Sigmoid colon (tissue), 7 donors: Measurements from ENCODE around the gene LPGAT1. TPM values are rescaled to one million over a fixed set of nuclear protein-coding genes. Genes with fewer than 3 reads are reported as not detected.

Experiments
- DNase-seq: peaks from one replicate; pipeline ENCODE4 v3.0.0-alpha.2; 2019
- H3K27ac ChIP-seq, 4 donors: fragments of 200-600 bp; sonication (generic); one replicate each; pipeline ENCODE4 v1.5.1; 2016 to 2019; ENCODE audit warnings: mild to moderate bottlenecking in 1 of 4
- H3K27me3 ChIP-seq, 3 donors: fragments of 200-600 bp; sonication (generic); one replicate each; pipeline ENCODE4 v1.5.1; 2019; ENCODE audit warnings: mild to moderate bottlenecking in 1 of 3
- H3K36me3 ChIP-seq, 4 donors: fragments of 200-600 bp; sonication (generic); one replicate each; pipeline ENCODE4 v1.5.1; 2016 to 2019
- H3K4me1 ChIP-seq, 4 donors: fragments of 200-600 bp; sonication (generic); one replicate each; pipeline ENCODE4 v1.5.1; 2017 to 2019
- H3K4me3 ChIP-seq, 4 donors: fragments of 200-600 bp; sonication (generic); one replicate each; pipeline ENCODE4 v1.5.1; 2017 to 2019; ENCODE audit warnings: mild to moderate bottlenecking in 2 of 4, moderate library complexity in 1 of 4
- H3K9me3 ChIP-seq, 4 donors: fragments of 200-600 bp in 3 of 4; sonication (generic) in 3 of 4; one replicate each; pipeline versions ENCODE4 v1.5.1 to v1.6.1; 2013 to 2019
- EP300 ChIP-seq, 4 donors: sonication (generic); formaldehyde crosslinking; IDR thresholded peaks; one replicate each; pipeline ENCODE4 v1.6.1; 2017; ENCODE audit warnings: antibody characterized with exemption in 4 of 4
- POLR2A ChIP-seq, 2 donors: fragments of 450-650 bp; IDR thresholded peaks; one replicate each; pipeline ENCODE4 v1.6.1; 2016; ENCODE audit warnings: antibody characterized with exemption in 2 of 2, mild to moderate bottlenecking in 2 of 2, moderate library complexity in 2 of 2
- POLR2AphosphoS5 ChIP-seq, 4 donors: sonication (generic); formaldehyde crosslinking; IDR thresholded peaks; one replicate each; pipeline ENCODE4 v1.6.1; 2017; ENCODE audit warnings: antibody characterized with exemption in 4 of 4
- WGBS, 2 donors: extraction: QIAGEN DNeasy Blood & Tissue Kit; methylation state at CpG; one replicate each; pipeline ENCODE4 v1.1.7; 2013; 5-methylcytosine and 5-hydroxymethylcytosine counted together
- intact Hi-C: fragments of 100-400 bp; cut with DNase I; formaldehyde crosslinking; loops from one replicate; pipeline ENCODE4 v1.15.1; 2023
- polyA plus RNA-seq, 3 donors: library from polyadenylated mRNA; stranded (reverse); fragments of 200-250 nt; gene quantifications; one replicate each; pipeline ENCODE4 v1.2.3, GENCODE V29; 2013
- total RNA-seq, 4 donors: library from RNA; depleted of rRNA; stranded (reverse); fragments of >200 nt; gene quantifications; one replicate each; pipeline ENCODE4 v1.1.0, GENCODE V29; 2016
- TF ChIP-seq, protein P1 (sequence below), 4 experiments: fragments of 450-650 bp in 3 of 4; fragments of 200-600 bp in 1 of 4; IDR thresholded peaks; one replicate each; pipeline ENCODE4 v1.5.1; 2016 to 2019; ENCODE audit warnings: antibody characterized with exemption in 4 of 4, mild to moderate bottlenecking in 3 of 4, moderate library complexity in 2 of 4
- donor health status: healthy with polysubstance abuse.
- donor health status: Bipolar disorder and iron deficiency.
- donor health status: healthy.

The LPGAT1 gene
- total and polyA plus RNA-seq, 7 donors: 2.5 to 46.7 (median 26.8) TPM

DNA sequence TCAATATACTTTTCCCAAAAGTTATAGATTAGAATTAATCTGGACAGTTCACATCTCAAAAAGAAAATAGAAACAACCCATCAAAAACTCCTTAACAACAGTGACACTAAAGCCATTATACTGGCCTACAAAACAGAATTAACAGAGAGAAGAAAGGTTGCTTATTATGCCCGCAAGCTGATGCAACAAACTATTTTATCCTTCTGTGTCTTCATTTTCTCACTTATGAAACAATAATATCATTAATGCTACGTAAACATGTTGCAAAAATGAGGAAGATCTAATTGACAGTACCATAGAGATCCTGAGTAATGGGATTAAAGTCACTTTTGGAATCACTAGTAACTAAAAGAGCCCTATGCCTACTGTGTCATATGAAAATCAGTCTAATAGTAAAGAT is 32.6 kb downstream of the LPGAT1 start:
- Histone ChIP-seq H3K4me3 (no peak overlapping the region), H3K9me3 (no peaks in the 10 kb centered on the region), H3K27me3 (no peaks in the 10 kb centered on the region), H3K27ac (no peak overlapping the region), H3K36me3 (peaks cover 0 to under 1% (median under 1%) of the 10 kb centered on the region in 4 donors), H3K4me1 (peaks cover 0 to 5% (median 0%) of the 10 kb centered on the region in 4 donors)
- TF ChIP-seq, protein P1, sequence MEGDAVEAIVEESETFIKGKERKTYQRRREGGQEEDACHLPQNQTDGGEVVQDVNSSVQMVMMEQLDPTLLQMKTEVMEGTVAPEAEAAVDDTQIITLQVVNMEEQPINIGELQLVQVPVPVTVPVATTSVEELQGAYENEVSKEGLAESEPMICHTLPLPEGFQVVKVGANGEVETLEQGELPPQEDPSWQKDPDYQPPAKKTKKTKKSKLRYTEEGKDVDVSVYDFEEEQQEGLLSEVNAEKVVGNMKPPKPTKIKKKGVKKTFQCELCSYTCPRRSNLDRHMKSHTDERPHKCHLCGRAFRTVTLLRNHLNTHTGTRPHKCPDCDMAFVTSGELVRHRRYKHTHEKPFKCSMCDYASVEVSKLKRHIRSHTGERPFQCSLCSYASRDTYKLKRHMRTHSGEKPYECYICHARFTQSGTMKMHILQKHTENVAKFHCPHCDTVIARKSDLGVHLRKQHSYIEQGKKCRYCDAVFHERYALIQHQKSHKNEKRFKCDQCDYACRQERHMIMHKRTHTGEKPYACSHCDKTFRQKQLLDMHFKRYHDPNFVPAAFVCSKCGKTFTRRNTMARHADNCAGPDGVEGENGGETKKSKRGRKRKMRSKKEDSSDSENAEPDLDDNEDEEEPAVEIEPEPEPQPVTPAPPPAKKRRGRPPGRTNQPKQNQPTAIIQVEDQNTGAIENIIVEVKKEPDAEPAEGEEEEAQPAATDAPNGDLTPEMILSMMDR (IDR thresholded peaks at IDR 0.05): no peak
- TF ChIP-seq POLR2A (IDR thresholded peaks at IDR 0.05) (no peak), EP300 (IDR thresholded peaks at IDR 0.05) (no peak), POLR2AphosphoS5 (IDR thresholded peaks at IDR 0.05) (no peak)
- intact Hi-C loops: no loop called here
- WGBS, 2 donors: 73 to 74% methylated on average over 2 of the region's 2 CpGs
- DNase-seq: no peak

DNA sequence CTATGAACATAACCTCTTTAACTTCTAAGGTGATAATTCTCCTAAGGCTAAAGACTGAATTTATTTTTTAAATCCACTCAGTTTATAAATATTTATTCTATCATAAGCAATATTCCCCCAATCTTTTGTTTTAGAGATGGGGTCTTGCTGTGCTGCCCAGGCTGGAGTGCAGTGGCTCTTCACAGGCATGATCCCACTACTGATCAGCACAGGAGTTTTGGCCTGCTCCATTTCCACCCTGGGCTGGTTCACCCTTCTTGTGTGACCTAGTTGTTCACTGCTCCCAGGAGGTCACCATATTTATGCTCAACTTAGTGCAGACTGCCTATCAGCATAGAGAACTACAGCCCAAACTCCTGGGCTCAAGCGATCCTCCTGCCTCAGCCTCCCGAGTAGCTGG is 38.6 kb downstream of the LPGAT1 start:
- Histone ChIP-seq H3K27ac (no peak overlapping the region), H3K9me3 (no peaks in the 10 kb centered on the region), H3K4me1 (peaks cover 0 to 4% (median 0%) of the 10 kb centered on the region in 4 donors), H3K27me3 (no peaks in the 10 kb centered on the region), H3K4me3 (no peak overlapping the region), H3K36me3 (peaks cover 0 to 34% (median 2%) of the 10 kb centered on the region in 4 donors)
- TF ChIP-seq EP300 (IDR thresholded peaks at IDR 0.05) (no peak), POLR2A (IDR thresholded peaks at IDR 0.05) (no peak), POLR2AphosphoS5 (IDR thresholded peaks at IDR 0.05) (no peak)
- TF ChIP-seq, protein P1 (IDR thresholded peaks at IDR 0.05): no peak
- DNase-seq: no peak
- WGBS, 2 donors: 99% methylated on average over 2 of the region's 2 CpGs
- intact Hi-C loops: no loop called here

DNA sequence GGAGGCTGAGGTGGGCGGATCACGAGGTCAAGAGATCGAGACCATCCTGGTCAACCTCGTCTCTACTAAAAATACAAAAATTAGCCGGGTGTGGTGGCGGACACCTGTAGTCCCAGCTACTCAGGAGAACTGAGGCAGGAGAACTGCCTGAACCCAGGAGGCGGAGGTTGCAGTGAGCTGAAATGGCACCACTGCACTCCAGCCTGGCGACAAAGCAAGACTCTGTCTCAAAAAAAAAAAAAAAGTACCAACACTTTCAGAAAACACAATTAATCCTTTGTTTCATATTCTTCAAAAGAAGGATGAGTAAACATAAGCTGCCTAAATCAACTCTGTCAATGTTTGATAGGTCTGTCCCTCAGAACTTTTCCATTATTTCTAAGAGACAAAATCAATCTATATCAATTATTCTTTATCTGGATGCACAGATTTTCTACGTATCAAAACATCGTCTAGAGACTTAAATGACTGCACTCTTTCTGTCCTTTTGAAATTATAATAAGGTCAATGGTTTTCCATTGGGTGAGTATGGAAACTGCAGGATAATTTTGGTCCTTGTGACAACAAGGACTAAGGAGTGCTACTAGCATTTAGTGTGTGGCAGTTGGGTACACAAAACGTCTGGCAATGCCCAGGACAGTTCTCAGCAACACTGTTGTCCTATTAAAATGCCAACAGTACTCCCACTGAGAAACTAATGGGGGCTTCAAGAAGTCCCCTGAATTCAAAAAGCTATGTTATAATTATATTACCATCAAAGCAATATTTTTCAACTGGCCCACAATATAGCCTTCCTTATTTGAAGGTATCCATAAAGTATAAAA is 40.7 kb downstream of the LPGAT1 start:
- WGBS, 2 donors: 56 to 84% methylated on average over 11 of the region's 11 CpGs
- no peaks in the 10 kb centered on the region for H3K9me3 ChIP-seq

DNA sequence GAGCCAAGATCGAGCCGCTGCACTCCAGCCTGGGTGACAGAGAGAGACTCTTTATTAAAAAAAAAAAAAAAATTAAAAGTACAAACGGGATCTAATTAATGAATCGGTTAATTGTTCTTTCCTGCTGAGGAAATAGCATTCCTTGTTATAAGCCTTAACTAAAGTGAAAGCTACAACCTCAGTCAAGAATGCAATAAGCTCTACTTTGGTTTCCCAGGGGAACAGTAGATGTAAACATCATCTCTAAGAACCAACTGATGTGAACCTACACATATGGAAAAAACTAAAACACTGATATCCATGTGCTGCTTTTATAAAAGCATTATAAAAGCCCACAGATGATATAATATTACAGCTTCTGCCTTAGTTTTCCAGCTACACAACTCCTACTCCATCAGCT is 41.9 kb downstream of the LPGAT1 start:
- Histone ChIP-seq H3K36me3 (peaks cover 0 to 57% (median 2%) of the 10 kb centered on the region in 4 donors), H3K9me3 (no peaks in the 10 kb centered on the region), H3K27me3 (no peaks in the 10 kb centered on the region), H3K4me1 (peaks cover 0 to 4% (median 0%) of the 10 kb centered on the region in 4 donors), H3K4me3 (no peak overlapping the region), H3K27ac (no peak overlapping the region)
- no peak for TF ChIP-seq POLR2AphosphoS5 (IDR thresholded peaks at IDR 0.05)
- no peak for TF ChIP-seq POLR2A (IDR thresholded peaks at IDR 0.05)
- no peak for TF ChIP-seq EP300 (IDR thresholded peaks at IDR 0.05)
- TF ChIP-seq, protein P1 (IDR thresholded peaks at IDR 0.05): no peak
- DNase-seq: no peak
- intact Hi-C loops: no loop called here
- 65 to 84% methylated on average over 4 of the region's 4 CpGs for WGBS, 2 donors

More for the DNA sequence above, 40.7 kb downstream of the LPGAT1 start:
- intact Hi-C loops: no loop called here
- H3K4me3 ChIP-seq: no peak overlapping the region
- peaks cover 0 to 4% (median 0%) of the 10 kb centered on the region in 4 donors for H3K4me1 ChIP-seq
- H3K27ac ChIP-seq: no peak overlapping the region
- peaks cover 0 to 49% (median 2%) of the 10 kb centered on the region in 4 donors for H3K36me3 ChIP-seq
- TF ChIP-seq EP300 (IDR thresholded peaks at IDR 0.05) (no peak), POLR2AphosphoS5 (IDR thresholded peaks at IDR 0.05) (no peak)
- TF ChIP-seq, protein P1 (IDR thresholded peaks at IDR 0.05): no peak
- no peak for DNase-seq
- H3K27me3 ChIP-seq: no peaks in the 10 kb centered on the region
